Measurements from ENCODE around the gene ASS1. TPM values are rescaled to one million over a fixed set of nuclear protein-coding genes. Genes with fewer than 3 reads are reported as not detected.

ASS1 gene
- total RNA-seq, 1 donor from 2014 or later = 45.6 TPM

DNA sequence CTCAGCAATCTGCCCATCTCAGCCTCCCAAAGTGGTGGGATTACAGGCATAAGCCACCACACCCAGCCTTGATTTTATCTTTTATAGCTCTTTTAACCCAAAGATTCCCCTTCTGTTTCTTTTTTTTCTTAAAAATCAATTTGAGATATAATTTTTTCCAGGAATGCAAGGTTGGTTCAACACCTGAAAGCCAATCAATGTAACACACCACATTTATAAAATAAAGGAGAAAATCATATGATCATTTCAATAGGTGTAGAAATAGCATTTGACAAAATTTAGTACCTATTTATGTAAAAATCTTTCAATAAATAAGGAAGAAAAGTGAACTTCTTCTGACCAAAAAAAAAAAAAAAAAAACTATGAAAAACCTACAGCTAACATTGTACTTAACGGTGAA, 3.7 kb upstream of the ASS1 start:
- peaks cover 13% of the 10 kb centered on the region for H3K27me3 ChIP-seq (ENCODE audit: control insufficient read depth, insufficient read depth, low read length)
- no peaks in the 10 kb centered on the region for H3K36me3 ChIP-seq (ENCODE audit: control insufficient read depth, insufficient read depth, low read length)
- TF ChIP-seq CTCF (IDR thresholded peaks at IDR 0.05; ENCODE audit: insufficient read depth, low read length, poor library complexity, severe bottlenecking) = no peak
- DNase-seq (ENCODE audit: low read depth) = no peak
- no peak overlapping the region for H3K4me3 ChIP-seq (ENCODE audit: low read depth, low read length)

DNA sequence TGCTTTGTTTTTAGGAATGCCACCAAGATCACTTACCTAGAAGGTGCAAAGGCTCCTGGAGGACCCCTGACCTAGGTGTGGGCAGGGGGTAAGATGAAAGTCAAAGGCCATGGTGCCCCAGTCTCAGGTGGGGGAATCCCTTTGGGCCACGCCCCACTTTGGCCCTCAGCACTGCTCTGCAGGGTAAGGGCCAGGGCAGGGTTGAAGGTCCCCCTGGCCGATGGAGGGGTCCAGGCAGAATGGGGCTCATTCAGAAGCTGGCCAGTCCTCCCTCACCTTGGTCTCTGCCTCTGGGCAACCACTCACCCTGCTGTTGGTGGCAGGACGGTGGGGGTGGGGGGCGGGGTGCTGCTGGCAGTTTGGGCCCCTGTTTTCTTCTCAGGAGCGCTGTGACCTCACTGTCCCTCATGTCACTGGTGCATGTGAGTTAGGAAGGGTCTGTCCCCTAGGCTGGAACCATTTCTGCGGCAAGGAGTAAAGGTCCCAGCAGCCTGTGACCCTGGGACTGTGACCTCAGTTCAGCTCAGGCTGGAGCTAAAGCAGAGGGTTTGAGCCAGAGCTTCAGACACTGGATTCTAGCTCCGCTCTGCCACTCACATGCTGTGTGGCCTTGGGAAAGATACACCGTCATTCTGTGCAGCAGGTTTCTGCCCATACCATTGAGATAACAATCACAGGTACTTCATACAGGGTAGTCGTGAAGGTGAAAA, 1.9 kb upstream of the ASS1 start:
- peaks cover 13% of the 10 kb centered on the region for H3K27me3 ChIP-seq (ENCODE audit: control insufficient read depth, insufficient read depth, low read length)
- no peaks in the 10 kb centered on the region for H3K36me3 ChIP-seq (ENCODE audit: control insufficient read depth, insufficient read depth, low read length)
- no peak overlapping the region for H3K4me3 ChIP-seq (ENCODE audit: low read depth, low read length)
- DNase-seq (ENCODE audit: low read depth) = no peak
- no peak for TF ChIP-seq CTCF (IDR thresholded peaks at IDR 0.05; ENCODE audit: insufficient read depth, low read length, poor library complexity, severe bottlenecking)

- DNase-seq (ENCODE audit: low read depth) = no peak
- no peak for TF ChIP-seq CTCF (IDR thresholded peaks at IDR 0.05; ENCODE audit: insufficient read depth, low read length, poor library complexity, severe bottlenecking)
- Histone ChIP-seq H3K36me3 (ENCODE audit: control insufficient read depth, insufficient read depth, low read length) (no peaks in the 10 kb centered on the region), H3K4me3 (ENCODE audit: low read depth, low read length) (no peak overlapping the region), H3K27me3 (ENCODE audit: control insufficient read depth, insufficient read depth, low read length) (peaks cover 15% of the 10 kb centered on the region)
These were observed 1.3 kb upstream of the ASS1 start for GRCh38 chr9:130443456-130443801.

- TF ChIP-seq CTCF (IDR thresholded peaks at IDR 0.05; ENCODE audit: insufficient read depth, low read length, poor library complexity, severe bottlenecking) = no peak
- DNase-seq (ENCODE audit: low read depth) = no peak
- Histone ChIP-seq H3K4me3 (ENCODE audit: low read depth, low read length) (no peak overlapping the region), H3K27me3 (ENCODE audit: control insufficient read depth, insufficient read depth, low read length) (peaks cover 15% of the 10 kb centered on the region), H3K36me3 (ENCODE audit: control insufficient read depth, insufficient read depth, low read length) (no peaks in the 10 kb centered on the region)
These were observed 795 bp upstream of the ASS1 start for GRCh38 chr9:130443840-130444492.

- H3K27me3 ChIP-seq (ENCODE audit: control insufficient read depth, insufficient read depth, low read length) = peaks cover 15% of the 10 kb centered on the region
- no peaks in the 10 kb centered on the region for H3K36me3 ChIP-seq (ENCODE audit: control insufficient read depth, insufficient read depth, low read length)
- no peak for TF ChIP-seq CTCF (IDR thresholded peaks at IDR 0.05; ENCODE audit: insufficient read depth, low read length, poor library complexity, severe bottlenecking)
- DNase-seq (ENCODE audit: low read depth) = no peak
- H3K4me3 ChIP-seq (ENCODE audit: low read depth, low read length) = peak overlapping the region; percentile 40
These were observed 665 bp downstream of the ASS1 start for GRCh38 chr9:130445268-130445983.

All from kidney epithelial cell (primary cell).